ENCODE results near the gene VTA1. TPM values are rescaled to one million over a fixed set of nuclear protein-coding genes. Genes with fewer than 3 reads are reported as not detected.

Gene VTA1
- polyA plus RNA-seq, 1 donor (not counting 4 experiments of a cell fraction or from before 2014, with no cell fraction given) = 97.4 TPM

DNA sequence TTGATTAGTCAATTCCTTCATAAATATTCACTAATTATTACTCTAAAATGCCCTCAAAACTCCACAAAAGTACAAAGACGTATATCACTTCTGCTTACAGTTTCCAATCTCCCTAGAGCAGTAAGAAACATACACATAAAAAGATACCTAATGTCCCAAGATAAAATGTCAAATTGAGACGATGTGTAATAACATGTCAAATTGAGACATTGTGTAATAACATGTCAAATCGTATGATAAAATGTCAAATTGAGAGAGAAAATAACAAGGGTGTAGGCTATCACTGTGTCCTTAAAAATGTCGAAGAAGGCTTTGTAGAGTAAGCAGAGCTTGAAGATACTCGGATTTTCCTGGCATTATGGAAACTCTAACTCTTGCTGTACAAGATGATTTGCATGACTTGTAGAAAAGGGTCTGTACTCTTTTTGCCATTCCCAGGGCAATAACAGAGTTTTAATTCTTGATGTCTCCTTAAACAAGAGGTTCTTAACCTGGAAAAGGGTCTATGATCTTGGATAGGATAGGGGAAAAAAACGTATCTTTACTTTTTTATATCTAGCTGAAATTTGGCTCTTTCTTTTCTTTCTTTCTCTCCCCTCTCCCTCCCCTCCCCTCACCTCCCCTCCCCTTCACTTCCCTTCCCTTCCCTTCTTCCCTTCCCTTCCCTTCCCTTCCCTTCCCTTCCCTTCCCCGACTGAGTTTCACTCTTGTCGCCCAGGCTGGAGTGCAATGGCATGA, 87.1 kb downstream of the VTA1 start:
- Histone ChIP-seq H3K27ac (ENCODE audit: control insufficient read depth, insufficient read depth, low read length) (no peak overlapping the region), H2AFZ (ENCODE audit: control insufficient read depth, low read length) (no peak overlapping the region), H3K4me1 (ENCODE audit: control insufficient read depth, extremely low read depth, insufficient read depth, low read length) (no peaks in the 10 kb centered on the region), H3K27me3 (ENCODE audit: control insufficient read depth, extremely low read depth, insufficient read depth, low read length) (no peaks in the 10 kb centered on the region), H3K4me3 (ENCODE audit: control insufficient read depth in 2 of 3, extremely low read depth in 1 of 3, insufficient read depth in 2 of 3, low read depth in 1 of 3, low read length in 3 of 3) (no peak overlapping the region), H3K9me1 (ENCODE audit: control insufficient read depth, extremely low read depth, insufficient read depth, low read length) (no peaks in the 10 kb centered on the region), H3K79me2 (ENCODE audit: control insufficient read depth, insufficient read depth, low read length) (no peaks in the 10 kb centered on the region), H3K36me3 (ENCODE audit: control insufficient read depth in 2 of 2, extremely low read depth in 1 of 2, insufficient read depth in 2 of 2, low read length in 2 of 2) (no peaks in the 10 kb centered on the region), H3K9me3 (ENCODE audit: control insufficient read depth, low read depth, low read length) (no peaks in the 10 kb centered on the region), H3K4me2 (ENCODE audit: control insufficient read depth, extremely low read depth, insufficient read depth, low read depth, low read length) (no peak overlapping the region), H3K9ac (ENCODE audit: control insufficient read depth, extremely low read depth, insufficient read depth, low read length) (no peak overlapping the region), H4K20me1 (ENCODE audit: control insufficient read depth, extremely low read depth, insufficient read depth, low read length) (no peaks in the 10 kb centered on the region)
- DNase-seq (ENCODE audit: low read depth, low spot score) (no peak), FAIRE-seq (no peak)
- dilution Hi-C loops (cut with MboI; ENCODE audit: extremely low pct_ligation_motif_present, low sequenced_read_pairs) = no loop called here
- no peak for TF ChIP-seq EZH2 (IDR thresholded peaks at IDR 0.05; ENCODE audit: low read length)
- TF ChIP-seq, protein P1, sequence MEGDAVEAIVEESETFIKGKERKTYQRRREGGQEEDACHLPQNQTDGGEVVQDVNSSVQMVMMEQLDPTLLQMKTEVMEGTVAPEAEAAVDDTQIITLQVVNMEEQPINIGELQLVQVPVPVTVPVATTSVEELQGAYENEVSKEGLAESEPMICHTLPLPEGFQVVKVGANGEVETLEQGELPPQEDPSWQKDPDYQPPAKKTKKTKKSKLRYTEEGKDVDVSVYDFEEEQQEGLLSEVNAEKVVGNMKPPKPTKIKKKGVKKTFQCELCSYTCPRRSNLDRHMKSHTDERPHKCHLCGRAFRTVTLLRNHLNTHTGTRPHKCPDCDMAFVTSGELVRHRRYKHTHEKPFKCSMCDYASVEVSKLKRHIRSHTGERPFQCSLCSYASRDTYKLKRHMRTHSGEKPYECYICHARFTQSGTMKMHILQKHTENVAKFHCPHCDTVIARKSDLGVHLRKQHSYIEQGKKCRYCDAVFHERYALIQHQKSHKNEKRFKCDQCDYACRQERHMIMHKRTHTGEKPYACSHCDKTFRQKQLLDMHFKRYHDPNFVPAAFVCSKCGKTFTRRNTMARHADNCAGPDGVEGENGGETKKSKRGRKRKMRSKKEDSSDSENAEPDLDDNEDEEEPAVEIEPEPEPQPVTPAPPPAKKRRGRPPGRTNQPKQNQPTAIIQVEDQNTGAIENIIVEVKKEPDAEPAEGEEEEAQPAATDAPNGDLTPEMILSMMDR (optimal IDR thresholded peaks at IDR 0.05 in 1 of 3, IDR thresholded peaks at IDR 0.05 in 1 of 3, conservative IDR thresholded peaks at IDR 0.05 in 1 of 3; ENCODE audit: extremely low read depth in 1 of 3, insufficient read depth in 2 of 3, low read length in 3 of 3) = no peak

DNA sequence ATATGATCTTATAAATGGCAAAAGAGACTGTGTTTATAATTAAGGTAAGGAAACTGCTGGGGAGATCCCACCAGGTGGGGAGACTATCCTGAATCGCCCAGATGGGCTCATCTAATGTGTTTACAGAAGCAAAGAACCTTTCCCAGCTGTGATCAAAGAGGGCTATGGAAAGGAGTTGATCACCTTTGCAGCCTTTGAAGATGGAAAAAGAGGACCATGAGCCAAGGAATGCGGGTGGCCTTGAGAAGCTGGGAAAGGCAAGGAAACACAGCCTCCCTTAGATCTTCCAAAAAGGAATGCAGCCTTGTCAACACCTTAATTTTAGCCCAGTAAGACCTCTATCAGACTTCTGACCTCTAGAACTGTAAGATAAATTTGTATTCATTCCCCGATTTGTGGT, 88.2 kb downstream of the VTA1 start:
- no peaks in the 10 kb centered on the region for H3K4me1 ChIP-seq (ENCODE audit: control insufficient read depth, extremely low read depth, insufficient read depth, low read length)
- FAIRE-seq = no peak

More for the DNA sequence above, 88.2 kb downstream of the VTA1 start:
- dilution Hi-C loops (cut with MboI; ENCODE audit: extremely low pct_ligation_motif_present, low sequenced_read_pairs) = no loop called here
- no peak for TF ChIP-seq EZH2 (IDR thresholded peaks at IDR 0.05; ENCODE audit: low read length)
- TF ChIP-seq, protein P1 (optimal IDR thresholded peaks at IDR 0.05 in 1 of 3, IDR thresholded peaks at IDR 0.05 in 1 of 3, conservative IDR thresholded peaks at IDR 0.05 in 1 of 3; ENCODE audit: extremely low read depth in 1 of 3, insufficient read depth in 2 of 3, low read length in 3 of 3) = no peak
- Histone ChIP-seq H3K4me2 (ENCODE audit: control insufficient read depth, extremely low read depth, insufficient read depth, low read depth, low read length) (no peak overlapping the region), H2AFZ (ENCODE audit: control insufficient read depth, low read length) (no peak overlapping the region), H3K36me3 (ENCODE audit: control insufficient read depth in 2 of 2, extremely low read depth in 1 of 2, insufficient read depth in 2 of 2, low read length in 2 of 2) (no peaks in the 10 kb centered on the region), H3K27me3 (ENCODE audit: control insufficient read depth, extremely low read depth, insufficient read depth, low read length) (no peaks in the 10 kb centered on the region), H3K9ac (ENCODE audit: control insufficient read depth, extremely low read depth, insufficient read depth, low read length) (no peak overlapping the region), H3K79me2 (ENCODE audit: control insufficient read depth, insufficient read depth, low read length) (no peaks in the 10 kb centered on the region), H3K27ac (ENCODE audit: control insufficient read depth, insufficient read depth, low read length) (no peak overlapping the region), H4K20me1 (ENCODE audit: control insufficient read depth, extremely low read depth, insufficient read depth, low read length) (no peaks in the 10 kb centered on the region), H3K9me1 (ENCODE audit: control insufficient read depth, extremely low read depth, insufficient read depth, low read length) (no peaks in the 10 kb centered on the region), H3K9me3 (ENCODE audit: control insufficient read depth, low read depth, low read length) (no peaks in the 10 kb centered on the region), H3K4me3 (ENCODE audit: control insufficient read depth in 2 of 3, extremely low read depth in 1 of 3, insufficient read depth in 2 of 3, low read depth in 1 of 3, low read length in 3 of 3) (no peak overlapping the region)
- DNase-seq (ENCODE audit: low read depth, low spot score) = no peak
